GM15510 (cell line): Measurements from ENCODE around the gene TP53RK.

ENCODE experiments used
- POLR2A ChIP-seq: IDR thresholded peaks from 3 replicates; pipeline ENCODE4 v1.6.1; 2011; ENCODE audit warnings: borderline replicate concordance; ENCODE audit not compliant: insufficient read length; ENCODE audit errors: extremely low read depth

Gene TP53RK

GRCh38 chr20:46712056-46712636, 22.9 kb upstream of the TP53RK start:
- no peak for TF ChIP-seq POLR2A

GRCh38 chr20:46710153-46710913, 21.1 kb upstream of the TP53RK start:
- TF ChIP-seq POLR2A = no peak

GRCh38 chr20:46709459-46710152, 20.4 kb upstream of the TP53RK start, which contains the start of gene SLC2A10:
Gene SLC2A10 (plus strand): TSS chr20:46709649. CDS start chr20:46709737, 88 bp downstream.
- TF ChIP-seq POLR2A = no peak

- TF ChIP-seq POLR2A = no peak
These were observed 19.8 kb upstream of the TP53RK start for GRCh38 chr20:46709055-46709458.

- no peak for TF ChIP-seq POLR2A
These were observed 19.1 kb upstream of the TP53RK start for GRCh38 chr20:46708172-46708860.

- no peak for TF ChIP-seq POLR2A
These were observed 17.0 kb upstream of the TP53RK start for GRCh38 chr20:46706242-46706641.

- TF ChIP-seq POLR2A = no peak
These were observed 16.1 kb upstream of the TP53RK start for GRCh38 chr20:46705378-46705729.

GRCh38 chr20:46704714-46705377, 15.6 kb upstream of the TP53RK start:
- TF ChIP-seq POLR2A = no peak

- no peak for TF ChIP-seq POLR2A
These were observed 14.2 kb upstream of the TP53RK start for GRCh38 chr20:46703435-46703834.

GRCh38 chr20:46702447-46703203, 13.4 kb upstream of the TP53RK start:
- no peak for TF ChIP-seq POLR2A

- TF ChIP-seq POLR2A = no peak
These were observed 12.7 kb upstream of the TP53RK start for GRCh38 chr20:46701986-46702385.

GRCh38 chr20:46701556-46701955, 12.3 kb upstream of the TP53RK start:
- TF ChIP-seq POLR2A = no peak

- TF ChIP-seq POLR2A = no peak
These were observed 11.8 kb upstream of the TP53RK start for GRCh38 chr20:46701057-46701456.

GRCh38 chr20:46700481-46700880, 11.2 kb upstream of the TP53RK start:
- TF ChIP-seq POLR2A = no peak
